PC-9 (cell line): ENCODE data around the gene FNDC1. TPM values are rescaled to one million over a fixed set of nuclear protein-coding genes. Genes with fewer than 3 reads are reported as not detected.

Experiments used
- BruUV-seq: library from RNA; stranded (reverse); fragments of 400-500 nt; replicated peaks from 2 replicates; lab custom pipeline; 2021; lab: Mats Ljungman, UMichigan
- CTCF ChIA-PET: fragments of 300-600 bp; sonication (Branson Sonifier 250); formaldehyde crosslinking; loops from one replicate; lab custom pipeline; 2022; ENCODE audit warnings: antibody characterized with exemption; lab: Charles Lee
- POLR2A ChIA-PET: fragments of 300-600 bp; sonication (Branson Sonifier 250); formaldehyde crosslinking; loops from one replicate; lab custom pipeline; 2022; ENCODE audit warnings: antibody characterized with exemption; ENCODE audit not compliant: unreplicated experiment; lab: Charles Lee
- DNase-seq, 2 experiments: peaks; one replicate each; pipeline versions ENCODE4 v3.0.0 to v3.0.0-alpha.2; 2015 to 2022; ENCODE audit warnings: mixed read lengths in 1 of 2
- H2AFZ ChIP-seq: fragments of 200-600 bp; sonication (generic); 2 replicates; pipeline ENCODE4 v1.8.1; 2017; ENCODE audit warnings: antibody characterized with exemption
- H3F3A ChIP-seq: fragments of 200-600 bp; sonication (generic); 2 replicates; pipeline ENCODE4 v1.8.1; 2017; ENCODE audit warnings: antibody characterized with exemption, mild to moderate bottlenecking, low read depth; ENCODE audit not compliant: insufficient read depth
- H3K27ac ChIP-seq: fragments of 200-600 bp; sonication (generic); 2 replicates; pipeline ENCODE4 v1.6.1; 2016; ENCODE audit warnings: mixed run types
- H3K27me3 ChIP-seq: fragments of 200-600 bp; sonication (generic); 2 replicates; pipeline ENCODE4 v1.6.1; 2016; ENCODE audit warnings: low read depth, mixed run types; ENCODE audit not compliant: insufficient read depth
- H3K36me3 ChIP-seq: fragments of 200-600 bp; sonication (generic); 2 replicates; pipeline ENCODE4 v1.6.1; 2016; ENCODE audit warnings: low read depth, mixed run types
- H3K4me1 ChIP-seq: fragments of 200-600 bp; sonication (generic); replicated peaks from 2 replicates; pipeline ENCODE4 v1.6.1; 2016; ENCODE audit warnings: mixed run types; ENCODE audit not compliant: insufficient read depth
- H3K4me2 ChIP-seq: fragments of 200-600 bp; sonication (generic); 2 replicates; pipeline ENCODE4 v1.6.1; 2017; ENCODE audit warnings: mixed run types
- H3K4me3 ChIP-seq: fragments of 200-600 bp; sonication (generic); 2 replicates; pipeline ENCODE4 v1.6.1; 2016; ENCODE audit warnings: mixed run types
- H3K79me2 ChIP-seq: fragments of 200-600 bp; sonication (generic); 2 replicates; pipeline ENCODE4 v1.6.1; 2017; ENCODE audit warnings: low read depth, mixed run types
- H3K9me2 ChIP-seq: fragments of 200-600 bp; sonication (generic); 2 replicates; pipeline ENCODE4 v1.8.1; 2017; ENCODE audit warnings: mild to moderate bottlenecking; ENCODE audit not compliant: insufficient read depth
- H3K9me3 ChIP-seq: fragments of 200-600 bp; sonication (generic); 2 replicates; pipeline ENCODE4 v1.8.1; 2016; ENCODE audit warnings: low read depth; ENCODE audit not compliant: insufficient read depth
- H4K20me1 ChIP-seq: fragments of 200-600 bp; sonication (generic); 2 replicates; pipeline ENCODE4 v1.8.1; 2017; ENCODE audit not compliant: insufficient read depth
- CTCF ChIP-seq: fragments of 200-600 bp; sonication (generic); conservative IDR thresholded peaks from 2 replicates; pipeline ENCODE4 v1.6.1; 2017; ENCODE audit warnings: mixed run types, antibody characterized with exemption, mild to moderate bottlenecking, moderate library complexity
- EZH2 ChIP-seq: fragments of 200-600 bp; sonication (generic); IDR thresholded peaks from 2 replicates; pipeline ENCODE4 v1.8.0; 2017; ENCODE audit warnings: antibody characterized with exemption, low read depth
- intact Hi-C: fragments of 100-400 bp; cut with micrococcal nuclease; formaldehyde crosslinking; loops from one replicate; pipeline ENCODE4 v1.10.0; 2022; ENCODE audit not compliant: unreplicated experiment
- total RNA-seq: library from RNA; stranded (reverse); gene quantifications from 2 replicates; pipeline ENCODE4 v1.2.3, GENCODE V29; 2021

Gene FNDC1
- total RNA-seq, 1 experiment from 2014 or later, result not detected

GRCh38 chr6:159174263-159174969 is 5.2 kb downstream of the FNDC1 start:
- intact Hi-C loops, result loop anchor here (5.0 kb wide), 1 partner anchor 478 kb away; no protein-coding TSS in a partner anchor
- CTCF ChIA-PET, result no interaction called here
- H3K79me2 ChIP-seq, result no peaks in the 10 kb centered on the region
- no peak overlapping the region for H3K4me3 ChIP-seq
- no peak overlapping the region for H3K4me2 ChIP-seq
- POLR2A ChIA-PET, result no interaction called here
- no peaks in the 10 kb centered on the region for H3K4me1 ChIP-seq
- no peaks in the 10 kb centered on the region for H3K36me3 ChIP-seq
- peaks cover 90% of the 10 kb centered on the region for H3K27me3 ChIP-seq
- H3K27ac ChIP-seq, result no peak overlapping the region
- TF ChIP-seq EZH2, result no peak
- TF ChIP-seq CTCF, result peak; percentile 85
- no peaks in the 10 kb centered on the region for H3K9me2 ChIP-seq
- H4K20me1 ChIP-seq, result no peaks in the 10 kb centered on the region; the same call in 1 of the 2 replicates
- BruUV-seq, result no TSS peak
- no peaks in the 10 kb centered on the region for H3K9me3 ChIP-seq
- H3F3A ChIP-seq, result no peaks in the 10 kb centered on the region
- no peak overlapping the region for H2AFZ ChIP-seq
- DNase-seq, result peak; percentile 37 to 51

- H3K36me3 ChIP-seq, result no peaks in the 10 kb centered on the region
- no peak overlapping the region for H3K27ac ChIP-seq
- DNase-seq, result no peak
- no peak overlapping the region for H3K4me2 ChIP-seq
- ChIA-PET POLR2A (no interaction called here), CTCF (no interaction called here)
- H3F3A ChIP-seq, result no peaks in the 10 kb centered on the region
- H2AFZ ChIP-seq, result no peak overlapping the region
- H3K79me2 ChIP-seq, result no peaks in the 10 kb centered on the region
- H3K27me3 ChIP-seq, result peaks cover 84% of the 10 kb centered on the region
- intact Hi-C loops, result no loop called here
- H3K9me2 ChIP-seq, result no peaks in the 10 kb centered on the region
- H4K20me1 ChIP-seq, result no peaks in the 10 kb centered on the region
- H3K9me3 ChIP-seq, result no peaks in the 10 kb centered on the region
- TF ChIP-seq CTCF, result no peak
- no TSS peak for BruUV-seq
- no peak overlapping the region for H3K4me3 ChIP-seq
- no peaks in the 10 kb centered on the region for H3K4me1 ChIP-seq
These were observed 7.7 kb downstream of the FNDC1 start for GRCh38 chr6:159176913-159177312.

GRCh38 chr6:159178847-159179246 is 9.6 kb downstream of the FNDC1 start:
- ChIA-PET POLR2A (no interaction called here), CTCF (no interaction called here)
- Histone ChIP-seq H3K9me3 (no peaks in the 10 kb centered on the region), H3K4me2 (no peak overlapping the region), H3K4me3 (no peak overlapping the region), H2AFZ (no peak overlapping the region), H3F3A (no peaks in the 10 kb centered on the region), H3K4me1 (no peaks in the 10 kb centered on the region), H3K9me2 (0 out of 2 replicates have a peak, but pooled peaks cover 3% of the 10 kb centered on the region), H4K20me1 (no peaks in the 10 kb centered on the region), H3K79me2 (no peaks in the 10 kb centered on the region), H3K27ac (no peak overlapping the region), H3K36me3 (no peaks in the 10 kb centered on the region), H3K27me3 (peaks cover 79% of the 10 kb centered on the region)
- no TSS peak for BruUV-seq
- DNase-seq, result no peak
- TF ChIP-seq EZH2 (no peak), CTCF (no peak)
- intact Hi-C loops, result no loop called here
